Midbrain (tissue), 1 donor: ENCODE results near the gene ZNF620.
"Not testable (repeated sequence)": the region's sequence is repeated elsewhere in the genome, so short reads cannot be mapped to it uniquely, and the experiment has no call there.

Source experiments
- DNase-seq: peaks from one replicate; lab custom pipeline; 2025; lab: John Stamatoyannopoulos, UW

The ZNF620 gene

DNA sequence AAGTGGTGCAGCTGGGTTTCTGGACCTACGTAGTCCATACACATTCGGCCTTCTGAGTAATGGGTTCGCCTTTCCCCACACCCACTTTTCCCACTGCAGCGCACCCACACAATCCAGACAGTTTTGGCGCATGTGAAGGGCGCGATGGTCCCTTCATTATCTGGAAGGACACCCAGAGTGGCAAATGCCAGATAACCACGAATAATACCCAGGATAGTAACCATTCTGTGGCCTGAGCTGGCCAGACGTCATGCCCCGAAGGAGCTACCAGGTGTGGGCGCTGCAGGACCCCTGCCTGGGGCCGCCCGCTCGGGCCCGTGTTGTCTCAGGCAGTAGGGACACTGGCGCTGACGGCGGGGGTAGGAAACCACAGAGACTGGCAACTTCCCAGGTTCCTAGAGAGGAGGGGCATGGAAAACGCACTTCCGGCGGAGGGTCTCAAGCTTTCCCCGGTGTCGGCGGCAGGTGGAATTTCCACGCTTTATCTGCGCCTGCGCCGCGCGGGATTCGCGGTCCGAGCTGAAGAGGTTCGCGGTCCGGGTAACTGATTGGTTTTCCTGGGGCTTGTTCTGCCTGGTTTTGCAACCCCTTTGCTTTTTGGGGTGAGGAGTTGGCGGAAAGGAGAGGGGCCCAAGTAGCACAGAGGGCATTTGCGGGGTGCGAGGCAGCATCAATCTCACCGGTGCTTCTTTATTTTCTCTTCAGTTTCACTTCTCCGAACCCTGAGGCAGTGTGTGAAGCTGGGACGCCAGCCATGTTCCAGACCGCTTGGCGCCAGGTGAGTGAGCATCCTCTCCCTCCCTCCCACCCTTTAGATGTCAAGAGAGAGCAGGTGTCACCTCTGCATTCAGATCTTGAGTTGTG is at the start of gene ZNF620:
Gene ZNF620 (plus strand): TSS at position 441 of the 864 bp plus-strand sequence. CDS start 314 bp downstream, at position 755.
- peak; percentile 82 for DNase-seq

- no peak for DNase-seq
Observed at GRCh38 chr3:40456279-40456939, 49.4 kb upstream of the ZNF620 start.

DNA sequence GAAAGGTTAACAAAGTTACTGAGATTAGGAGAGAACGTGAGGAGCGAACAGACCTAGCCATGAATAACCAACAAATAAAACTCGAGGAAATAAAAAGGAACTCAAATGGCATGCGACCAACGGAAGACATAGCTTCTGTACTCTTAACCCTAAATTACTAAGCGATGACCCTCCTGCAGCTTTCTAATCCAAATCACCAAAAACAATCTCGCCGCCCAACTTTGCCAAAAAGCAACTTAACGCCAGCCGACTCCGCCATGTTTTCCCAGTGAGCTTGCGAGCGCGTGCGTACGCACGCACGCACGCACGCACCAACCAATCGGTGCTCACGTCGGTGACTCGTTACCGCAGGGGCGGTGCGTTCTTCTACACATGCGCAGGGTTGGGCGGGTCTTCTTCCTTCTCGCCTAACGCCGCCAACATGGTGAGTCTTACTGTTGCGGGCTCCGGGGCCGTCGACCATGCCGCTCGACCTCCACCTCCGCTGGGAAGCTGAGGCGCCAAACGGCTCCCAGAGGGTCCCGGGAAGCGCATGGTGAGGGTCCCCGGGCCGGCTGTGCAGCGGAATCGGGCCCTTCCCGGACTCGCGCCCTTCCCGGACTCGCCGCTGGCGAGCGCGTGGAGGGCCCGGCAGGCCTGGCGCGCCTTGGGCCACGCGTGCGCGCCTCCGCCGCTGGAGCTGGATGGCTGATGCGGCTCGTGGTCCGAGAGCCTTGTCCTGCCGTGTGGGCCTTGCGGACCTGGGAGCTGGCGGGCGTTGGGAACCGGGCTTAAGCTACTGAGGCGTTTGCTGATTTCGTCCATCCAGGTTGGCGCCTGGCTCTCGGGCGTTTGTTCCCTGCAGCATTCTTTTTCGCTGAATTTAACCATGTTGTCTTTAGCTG is 48.7 kb upstream of the ZNF620 start, which contains the start of gene RPL14:
Gene RPL14 (plus strand): TSS at position 400 of the 884 bp plus-strand sequence. CDS start 133 bp downstream, at position 533.
- DNase-seq: peak; percentile 98

- DNase-seq: no peak
Observed at GRCh38 chr3:40458473-40458872, 47.4 kb upstream of the ZNF620 start.

GRCh38 chr3:40460481-40460880 is 45.4 kb upstream of the ZNF620 start:
- not testable (repeated sequence) for DNase-seq

DNA sequence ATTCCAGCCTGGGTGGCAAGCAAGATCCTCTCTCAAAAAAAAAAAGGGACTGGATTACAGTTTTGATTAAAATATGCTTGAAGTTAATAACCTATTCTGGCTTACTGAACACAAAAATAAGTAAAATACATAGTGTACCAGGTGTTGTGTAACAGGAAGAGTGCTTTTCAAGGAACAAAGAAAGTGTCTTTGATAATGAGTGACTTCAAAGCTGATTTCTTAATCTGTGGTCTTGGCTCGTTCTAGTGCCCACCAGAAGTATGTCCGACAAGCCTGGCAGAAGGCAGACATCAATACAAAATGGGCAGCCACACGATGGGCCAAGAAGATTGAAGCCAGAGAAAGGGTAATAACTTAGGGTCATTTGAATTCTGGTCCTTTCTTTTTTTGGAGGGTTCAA is 44.7 kb upstream of the ZNF620 start:
- DNase-seq: no peak

- DNase-seq: not testable (repeated sequence)
Observed at GRCh38 chr3:40462838-40463237, 43.0 kb upstream of the ZNF620 start.

GRCh38 chr3:40463579-40463978 is 42.3 kb upstream of the ZNF620 start:
- DNase-seq: no peak

DNA sequence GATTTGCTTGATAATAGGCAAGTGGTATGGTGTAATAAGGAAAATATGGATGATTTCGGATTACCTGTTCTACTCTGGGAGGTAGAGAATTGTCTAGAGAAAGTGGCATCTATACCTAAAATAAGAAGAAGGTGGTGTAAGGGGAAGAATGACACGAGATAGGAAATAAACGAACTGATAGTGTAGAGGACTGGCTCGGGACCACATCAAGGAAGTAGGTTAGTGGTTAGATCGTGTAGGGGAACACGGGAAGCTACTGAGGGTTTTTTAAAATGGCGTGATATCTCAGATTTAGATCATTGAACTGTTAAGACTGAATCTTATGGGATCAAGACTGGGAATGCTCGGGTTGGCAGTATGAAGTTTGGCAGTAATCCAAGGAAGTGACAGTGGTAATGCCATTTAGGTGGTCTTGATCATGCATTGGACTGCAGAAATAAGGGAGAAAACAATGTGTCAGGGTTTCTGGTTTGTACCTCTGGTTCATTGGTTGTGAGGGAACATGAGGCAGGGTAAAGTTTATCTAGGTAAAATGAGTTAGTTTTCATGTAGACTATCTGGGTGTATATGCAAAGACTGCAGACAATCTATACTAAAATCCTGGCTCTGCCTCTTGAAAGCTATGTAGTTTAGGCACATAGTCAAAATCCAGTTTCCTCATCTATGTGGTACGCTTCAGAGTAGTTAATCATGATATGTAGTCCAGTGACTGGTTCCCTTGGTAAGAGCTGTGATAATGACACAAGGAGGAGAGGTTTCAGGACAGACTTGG is 41.3 kb upstream of the ZNF620 start:
- DNase-seq: no peak

DNA sequence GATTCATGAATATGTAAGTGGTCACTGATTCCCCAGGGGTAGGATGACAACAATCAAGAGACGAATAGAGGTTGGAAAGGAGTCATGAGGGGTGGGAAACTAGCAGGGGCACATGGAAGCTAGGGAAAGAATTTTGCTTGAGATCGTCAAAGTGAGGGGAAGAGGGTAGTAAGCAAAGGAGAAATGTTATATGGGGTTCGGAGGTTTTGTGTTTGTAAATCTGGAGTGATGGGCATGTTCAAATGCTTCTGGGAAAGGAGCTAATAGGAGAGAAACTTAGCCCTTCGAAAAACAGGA is 40.8 kb upstream of the ZNF620 start:
- no peak for DNase-seq

DNA sequence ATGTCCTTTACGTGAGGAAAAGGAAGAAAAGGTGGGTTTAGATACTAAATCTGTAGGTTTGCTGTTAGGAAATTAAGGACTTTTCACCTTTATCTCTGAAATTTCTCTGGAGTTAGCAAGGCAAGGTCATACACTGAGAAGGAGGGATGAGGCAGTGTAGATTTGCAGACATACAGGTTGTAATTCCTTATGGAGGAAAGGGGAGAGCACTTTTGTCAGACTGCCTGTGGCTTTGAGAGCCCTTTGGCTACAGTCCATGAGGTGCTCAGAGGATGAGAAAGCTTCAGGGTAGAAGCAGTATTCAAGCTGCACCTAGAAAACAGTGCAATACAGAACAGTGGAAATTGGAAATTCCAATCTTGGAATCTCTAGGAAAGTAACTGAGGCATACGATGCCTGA is 40.4 kb upstream of the ZNF620 start:
- DNase-seq: no peak

DNA sequence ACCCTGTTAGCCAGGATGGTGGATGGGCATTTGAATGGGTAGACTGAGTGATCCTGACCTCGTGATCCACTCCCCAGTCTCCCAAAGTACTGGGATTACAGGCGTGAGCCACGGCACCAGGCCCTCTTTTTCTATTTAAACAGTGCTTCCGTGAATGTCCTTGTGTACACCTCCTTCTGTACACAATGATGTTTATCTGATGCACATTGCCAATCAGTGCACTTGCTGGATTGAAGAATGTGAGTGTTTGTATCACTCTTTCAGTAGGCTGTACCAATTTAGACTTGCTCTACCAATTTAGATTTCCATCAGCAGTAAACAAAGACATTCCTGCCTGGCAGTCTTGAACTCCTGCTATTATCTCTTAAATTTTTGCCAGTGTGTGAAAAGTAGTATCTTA is 37.8 kb upstream of the ZNF620 start:
- no peak for DNase-seq

DNA sequence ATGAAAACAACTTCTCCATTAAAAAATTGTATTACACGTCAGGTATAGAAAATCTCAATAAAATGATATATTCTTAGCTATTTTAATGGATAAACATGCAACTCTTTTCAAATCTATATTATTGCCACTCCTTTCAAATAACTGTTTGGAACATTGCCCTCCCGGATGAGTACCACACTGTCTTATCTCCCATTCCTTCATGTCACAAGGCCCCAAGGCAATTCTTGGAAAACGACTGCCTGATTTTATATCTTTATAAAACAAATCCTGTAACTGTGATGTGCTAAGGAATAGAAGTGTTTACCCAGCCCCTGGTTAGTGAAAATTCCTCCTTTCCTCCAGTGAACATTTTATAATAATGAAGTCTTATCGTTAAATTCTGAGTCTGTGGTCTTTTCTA is 35.1 kb upstream of the ZNF620 start:
- no peak for DNase-seq

DNA sequence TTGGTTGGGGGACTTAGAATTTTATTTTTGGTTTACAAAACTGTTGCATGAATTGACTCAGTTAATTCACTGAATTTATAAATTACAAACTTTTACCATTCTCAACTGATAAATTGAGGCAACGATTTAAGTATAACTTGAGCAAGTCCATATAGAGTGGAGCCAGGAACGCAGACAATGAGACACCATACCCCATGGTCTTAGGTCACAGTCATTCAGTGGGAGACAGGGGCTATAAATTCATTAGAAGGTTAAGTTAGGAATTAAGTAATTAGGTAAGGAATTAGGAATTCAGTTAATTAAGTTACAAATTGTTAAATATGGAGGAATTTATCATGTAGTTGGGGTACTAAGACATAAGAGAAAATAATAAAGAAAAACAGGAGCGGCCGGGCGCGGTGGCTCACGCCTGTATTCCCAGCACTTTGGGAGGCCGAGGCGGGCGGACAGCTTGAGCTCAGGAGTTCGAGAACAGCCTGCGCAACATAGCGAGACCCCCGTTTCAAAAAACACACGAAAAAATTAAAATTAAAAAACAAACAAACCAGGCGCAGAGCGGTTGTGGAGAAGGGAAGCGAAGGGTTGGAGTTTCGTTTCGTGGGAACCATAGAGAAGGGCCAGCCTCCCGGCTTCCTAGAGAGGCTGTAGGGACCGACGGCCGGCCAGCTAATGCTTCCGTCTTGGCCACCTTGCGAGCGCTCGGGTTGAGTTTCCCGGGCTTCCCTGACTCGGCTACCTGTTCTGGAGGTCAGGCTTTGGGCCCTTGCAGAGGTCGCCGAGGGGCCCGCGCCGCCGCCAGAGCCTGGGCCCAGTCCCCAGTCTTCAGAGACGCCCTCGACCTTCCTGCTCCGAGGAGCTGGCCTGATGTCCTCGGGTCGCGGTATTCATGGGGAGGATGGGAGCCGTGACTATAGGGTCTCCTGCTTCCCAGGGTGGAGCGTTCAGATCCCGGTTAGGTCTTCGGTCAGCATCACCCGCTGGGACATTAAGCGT is 29.1 kb upstream of the ZNF620 start, which contains the start of gene ZNF619:
Gene ZNF619 (plus strand): TSS at position 645 of the 993 bp plus-strand sequence. CDS start 858 bp downstream, outside the sequence.
- DNase-seq: peak; percentile 63

GRCh38 chr3:40477666-40478065 is 28.2 kb upstream of the ZNF620 start:
- DNase-seq: no peak

DNA sequence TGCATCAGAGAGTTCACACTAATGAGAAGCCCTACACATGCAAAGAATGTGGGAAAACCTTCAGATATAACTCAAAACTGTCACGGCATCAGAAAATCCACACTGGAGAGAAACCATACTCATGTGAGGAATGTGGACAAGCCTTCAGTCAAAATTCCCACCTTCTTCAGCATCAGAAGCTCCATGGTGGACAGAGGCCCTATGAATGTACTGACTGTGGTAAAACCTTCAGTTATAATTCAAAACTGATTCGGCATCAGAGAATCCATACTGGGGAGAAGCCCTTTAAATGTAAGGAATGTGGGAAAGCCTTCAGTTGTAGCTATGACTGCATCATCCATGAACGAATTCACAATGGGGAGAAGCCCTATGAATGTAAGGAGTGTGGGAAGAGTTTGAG is 18.7 kb upstream of the ZNF620 start:
- no peak for DNase-seq

DNA sequence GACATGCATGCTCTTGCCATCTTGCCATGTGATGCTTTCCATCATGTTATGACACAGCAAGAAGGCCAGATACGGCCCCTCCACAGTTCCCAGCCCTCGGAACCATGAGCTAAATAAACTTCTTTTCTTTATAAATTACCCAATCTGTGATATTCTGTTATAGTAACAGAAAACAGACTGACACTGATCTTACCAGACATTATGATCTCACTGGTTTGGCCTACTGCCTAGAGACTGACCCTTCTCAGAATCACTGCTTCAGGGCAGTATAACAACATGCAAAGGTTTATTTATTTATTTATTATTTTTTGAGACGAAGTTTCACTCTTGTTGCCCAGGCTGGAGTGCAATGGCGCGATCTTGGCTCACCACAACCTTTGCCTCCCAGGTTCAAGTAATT is 14.9 kb upstream of the ZNF620 start:
- no peak for DNase-seq

GRCh38 chr3:40494698-40495097 is 11.1 kb upstream of the ZNF620 start:
- DNase-seq: no peak

GRCh38 chr3:40497288-40497687 is 8.6 kb upstream of the ZNF620 start:
- DNase-seq: no peak

GRCh38 chr3:40499952-40500351 is 5.9 kb upstream of the ZNF620 start:
- DNase-seq: no peak
